DOHH2 (cell line): ENCODE results near the gene VPS37C.

ENCODE experiments used
- H3F3A ChIP-seq: fragments of 200-600 bp; sonication (generic), shearing (Covaris generic); 2 replicates; pipeline ENCODE4 v1.6.0; 2016; ENCODE audit warnings: antibody characterized with exemption, mild to moderate bottlenecking; ENCODE audit not compliant: control insufficient read depth, insufficient read depth
- H3K27ac ChIP-seq: fragments of 200-600 bp; sonication (generic); 2 replicates; pipeline ENCODE4 v1.5.1; 2014; ENCODE audit warnings: low read depth, mild to moderate bottlenecking, low read length, moderate library complexity
- H3K27me3 ChIP-seq: fragments of 200-600 bp; sonication (generic); 2 replicates; pipeline ENCODE4 v1.6.1; 2014; ENCODE audit warnings: mild to moderate bottlenecking, low read length, mixed read lengths; ENCODE audit not compliant: control insufficient read depth
- H3K36me3 ChIP-seq: fragments of 200-600 bp; sonication (generic); 2 replicates; pipeline ENCODE4 v1.6.1; 2014; ENCODE audit warnings: mild to moderate bottlenecking, low read length, moderate library complexity, mixed read lengths; ENCODE audit not compliant: control insufficient read depth
- H3K4me1 ChIP-seq: fragments of 200-600 bp; sonication (generic); 2 replicates; pipeline ENCODE4 v1.6.1; 2014; ENCODE audit warnings: mild to moderate bottlenecking, low read length, mixed read lengths; ENCODE audit not compliant: control insufficient read depth
- H3K4me2 ChIP-seq: fragments of 200-600 bp; sonication (generic); 2 replicates; pipeline ENCODE4 v1.6.0; 2014; ENCODE audit warnings: mild to moderate bottlenecking, low read length, moderate library complexity
- H3K4me3 ChIP-seq: fragments of 200-600 bp; sonication (generic); 2 replicates; pipeline ENCODE4 v1.5.1; 2014; ENCODE audit warnings: mild to moderate bottlenecking, low read length, mixed read lengths
- H3K79me2 ChIP-seq: fragments of 200-600 bp; sonication (generic); 2 replicates; pipeline ENCODE4 v1.6.1; 2014; ENCODE audit warnings: mild to moderate bottlenecking, low read length, mixed read lengths; ENCODE audit not compliant: control insufficient read depth
- H3K9me2 ChIP-seq: fragments of 200-600 bp; sonication (generic); replicated peaks from 2 replicates; pipeline ENCODE4 v1.6.1; 2014; ENCODE audit warnings: mild to moderate bottlenecking, low read length, mixed read lengths; ENCODE audit not compliant: control insufficient read depth
- H3K9me3 ChIP-seq: fragments of 200-600 bp; sonication (generic); 2 replicates; pipeline ENCODE4 v1.6.1; 2014; ENCODE audit warnings: antibody characterized with exemption, low read length, mixed read lengths; ENCODE audit not compliant: control insufficient read depth, insufficient read depth
- H4K20me1 ChIP-seq: fragments of 200-600 bp; sonication (generic); 2 replicates; pipeline ENCODE4 v1.6.0; 2014; ENCODE audit warnings: low read depth, mild to moderate bottlenecking, antibody characterized with exemption, low read length, moderate library complexity; ENCODE audit not compliant: control insufficient read depth, insufficient read depth
- EZH2phosphoT487 ChIP-seq: fragments of 200-600 bp; sonication (generic); IDR thresholded peaks from 2 replicates; pipeline ENCODE4 v1.6.1; 2017; ENCODE audit warnings: borderline replicate concordance, mild to moderate bottlenecking, antibody characterized with exemption, low read length, moderate library complexity, mixed read lengths
- TF ChIP-seq, protein P1 (sequence below): fragments of 200-600 bp; sonication (generic); IDR thresholded peaks from one replicate; pipeline ENCODE4 v1.5.1; 2014; ENCODE audit warnings: antibody characterized with exemption, mild to moderate bottlenecking, low read depth, low read length; ENCODE audit not compliant: poor library complexity, severe bottlenecking

The VPS37C gene

DNA sequence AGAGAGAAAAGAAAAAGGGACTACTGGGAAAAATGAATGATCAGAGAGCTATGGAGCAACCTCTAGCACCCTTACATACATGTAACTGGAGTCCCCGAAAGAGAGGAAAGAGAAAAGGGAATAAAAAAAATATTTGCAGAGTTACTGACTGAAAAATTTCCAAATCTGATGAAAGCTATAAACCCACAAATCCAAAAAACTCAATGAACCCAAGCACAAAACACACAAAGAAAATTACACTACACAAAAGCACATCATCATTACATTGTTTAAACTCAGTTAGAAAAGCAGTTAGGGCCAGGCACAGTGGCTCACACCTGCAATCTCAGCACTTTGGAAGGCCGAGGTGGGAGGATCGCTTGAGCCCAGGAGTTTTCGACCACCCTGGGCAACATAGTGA lies 6.7 kb downstream of the VPS37C start:
- Histone ChIP-seq H3K27me3 (no peaks in the 10 kb centered on the region), H3K9me3 (peaks cover 9% of the 10 kb centered on the region; the same call in 1 of the 2 replicates), H4K20me1 (no peaks in the 10 kb centered on the region), H3F3A (peaks cover 12% of the 10 kb centered on the region; the same call in 1 of the 2 replicates), H3K9me2 (no peaks in the 10 kb centered on the region), H3K79me2 (peaks cover 67% of the 10 kb centered on the region), H3K4me3 (no peak overlapping the region), H3K4me2 (no peak overlapping the region), H3K27ac (no peak overlapping the region), H3K36me3 (peaks cover 10% of the 10 kb centered on the region), H3K4me1 (peaks cover 19% of the 10 kb centered on the region)
- TF ChIP-seq EZH2phosphoT487 = no peak
- TF ChIP-seq, protein P1, sequence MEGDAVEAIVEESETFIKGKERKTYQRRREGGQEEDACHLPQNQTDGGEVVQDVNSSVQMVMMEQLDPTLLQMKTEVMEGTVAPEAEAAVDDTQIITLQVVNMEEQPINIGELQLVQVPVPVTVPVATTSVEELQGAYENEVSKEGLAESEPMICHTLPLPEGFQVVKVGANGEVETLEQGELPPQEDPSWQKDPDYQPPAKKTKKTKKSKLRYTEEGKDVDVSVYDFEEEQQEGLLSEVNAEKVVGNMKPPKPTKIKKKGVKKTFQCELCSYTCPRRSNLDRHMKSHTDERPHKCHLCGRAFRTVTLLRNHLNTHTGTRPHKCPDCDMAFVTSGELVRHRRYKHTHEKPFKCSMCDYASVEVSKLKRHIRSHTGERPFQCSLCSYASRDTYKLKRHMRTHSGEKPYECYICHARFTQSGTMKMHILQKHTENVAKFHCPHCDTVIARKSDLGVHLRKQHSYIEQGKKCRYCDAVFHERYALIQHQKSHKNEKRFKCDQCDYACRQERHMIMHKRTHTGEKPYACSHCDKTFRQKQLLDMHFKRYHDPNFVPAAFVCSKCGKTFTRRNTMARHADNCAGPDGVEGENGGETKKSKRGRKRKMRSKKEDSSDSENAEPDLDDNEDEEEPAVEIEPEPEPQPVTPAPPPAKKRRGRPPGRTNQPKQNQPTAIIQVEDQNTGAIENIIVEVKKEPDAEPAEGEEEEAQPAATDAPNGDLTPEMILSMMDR = no peak

DNA sequence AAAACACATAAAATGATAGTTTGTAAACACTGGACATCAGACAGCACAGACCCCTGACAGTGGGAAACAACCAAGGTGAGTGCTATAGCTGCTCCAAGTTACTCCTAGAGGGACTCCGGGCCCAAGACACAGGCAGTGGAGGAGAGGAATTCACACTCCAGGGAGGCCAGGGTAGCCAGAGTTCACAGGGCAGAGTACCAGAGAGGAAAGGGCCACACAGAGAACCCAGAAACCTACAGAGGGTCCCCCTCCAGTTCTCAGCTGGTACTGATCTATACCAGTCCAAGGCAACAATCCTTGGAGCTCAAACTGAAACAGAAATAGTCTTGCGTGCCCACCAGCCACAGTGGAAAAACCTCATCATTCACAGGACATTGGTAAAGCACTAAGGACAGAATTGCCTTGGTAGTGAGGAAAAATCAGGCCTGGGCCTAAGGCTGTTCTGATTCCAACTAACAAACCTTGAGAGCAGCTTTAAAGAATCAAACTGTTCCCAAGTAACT lies 7.6 kb downstream of the VPS37C start:
- H3K27me3 ChIP-seq = no peaks in the 10 kb centered on the region
- no peaks in the 10 kb centered on the region for H3K9me2 ChIP-seq
- H3K4me1 ChIP-seq = peaks cover 15% of the 10 kb centered on the region
- no peak overlapping the region for H3K27ac ChIP-seq
- TF ChIP-seq EZH2phosphoT487 = no peak
- TF ChIP-seq, protein P1 = no peak
- peaks cover 9% of the 10 kb centered on the region; the same call in 1 of the 2 replicates for H3K9me3 ChIP-seq
- H3F3A ChIP-seq = 0 out of 2 replicates have a peak, but pooled peaks cover 6% of the 10 kb centered on the region
- no peak overlapping the region for H3K4me2 ChIP-seq
- H3K36me3 ChIP-seq = peaks cover 10% of the 10 kb centered on the region
- H3K4me3 ChIP-seq = no peak overlapping the region
- H4K20me1 ChIP-seq = no peaks in the 10 kb centered on the region
- H3K79me2 ChIP-seq = peaks cover 65% of the 10 kb centered on the region

DNA sequence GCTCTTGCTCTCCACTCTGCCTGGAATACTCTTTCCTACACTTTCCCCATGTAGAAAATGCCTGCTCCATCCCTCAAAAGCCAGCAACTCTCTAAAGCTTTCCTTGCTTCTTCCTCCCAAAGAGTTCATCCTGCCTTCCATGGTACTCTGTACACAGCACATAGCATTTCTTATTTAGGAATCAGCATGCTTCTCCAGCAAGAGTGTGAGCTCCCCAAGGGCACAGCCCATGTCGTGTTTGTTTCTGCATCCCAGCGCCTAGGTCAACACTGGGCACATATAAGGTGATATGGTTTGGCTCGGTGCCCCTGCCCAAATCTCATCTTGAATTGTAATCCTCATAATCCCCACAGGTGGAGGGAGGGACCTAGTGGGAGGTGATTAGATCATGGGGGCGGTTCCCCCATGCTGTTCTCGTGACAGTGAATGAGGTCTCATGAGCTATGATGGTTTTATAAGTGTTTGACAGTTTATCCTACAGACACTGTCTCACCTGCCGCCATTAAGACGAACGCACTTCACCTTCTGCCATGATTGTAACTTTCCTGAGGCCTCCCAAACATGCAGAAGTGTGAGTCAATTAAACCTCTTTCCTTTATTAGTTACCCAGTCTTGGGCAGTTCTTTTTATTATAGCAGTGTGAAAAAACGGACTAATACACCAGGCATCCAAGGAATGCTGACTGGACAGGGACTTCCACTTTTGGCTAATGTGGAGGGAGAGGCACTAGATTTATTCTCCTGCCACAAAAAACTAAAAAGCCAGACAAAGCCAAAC lies 8.2 kb downstream of the VPS37C start:
- Histone ChIP-seq H3K36me3 (peaks cover 10% of the 10 kb centered on the region), H3K4me3 (no peak overlapping the region), H3F3A (0 out of 2 replicates have a peak, but pooled peaks cover 1% of the 10 kb centered on the region), H4K20me1 (no peaks in the 10 kb centered on the region), H3K27me3 (no peaks in the 10 kb centered on the region), H3K9me2 (no peaks in the 10 kb centered on the region), H3K4me1 (peaks cover 11% of the 10 kb centered on the region), H3K9me3 (peaks cover 9% of the 10 kb centered on the region; the same call in 1 of the 2 replicates), H3K79me2 (peaks cover 60% of the 10 kb centered on the region), H3K4me2 (no peak overlapping the region), H3K27ac (no peak overlapping the region)
- no peak for TF ChIP-seq EZH2phosphoT487
- TF ChIP-seq, protein P1 = no peak
